BE2C (cell line): ENCODE data around the gene DOCK9.

Experiments used
- DNase-seq: peaks from one replicate; pipeline ENCODE4 v3.0.0-alpha.2; 2020
- H3K27me3 ChIP-seq: fragments of 250-450 bp; sonication (Bioruptor Pico); 2 replicates; pipeline ENCODE4 v1.5.1; 2020; ENCODE audit warnings: mild to moderate bottlenecking
- H3K36me3 ChIP-seq: fragments of 250-450 bp; sonication (Bioruptor Pico); 2 replicates; pipeline ENCODE4 v1.5.1; 2020; ENCODE audit warnings: mild to moderate bottlenecking
- H3K4me1 ChIP-seq: fragments of 250-450 bp; sonication (Bioruptor Pico); 2 replicates; pipeline ENCODE4 v1.5.1; 2020
- H3K4me3 ChIP-seq: 2 replicates; pipeline ENCODE4 v1.5.1; 2011; ENCODE audit warnings: low read depth, low read length
- H3K9me3 ChIP-seq: fragments of 250-450 bp; sonication (Bioruptor Pico); 2 replicates; pipeline ENCODE4 v1.5.1; 2020
- CTCF ChIP-seq: IDR thresholded peaks from 2 replicates; pipeline ENCODE4 v1.5.1; 2012; ENCODE audit warnings: mild to moderate bottlenecking, low read depth, low read length

Gene DOCK9

GRCh38 chr13:98875146-98875729 is 102.6 kb downstream of the DOCK9 start:
- TF ChIP-seq CTCF = no peak
- DNase-seq = no peak
- Histone ChIP-seq H3K9me3 (no peaks in the 10 kb centered on the region), H3K4me1 (no peaks in the 10 kb centered on the region), H3K4me3 (no peak overlapping the region), H3K36me3 (no peaks in the 10 kb centered on the region), H3K27me3 (no peaks in the 10 kb centered on the region)

GRCh38 chr13:98874029-98874397 is 103.9 kb downstream of the DOCK9 start:
- Histone ChIP-seq H3K4me1 (no peaks in the 10 kb centered on the region), H3K9me3 (no peaks in the 10 kb centered on the region), H3K4me3 (no peak overlapping the region), H3K27me3 (no peaks in the 10 kb centered on the region), H3K36me3 (no peaks in the 10 kb centered on the region)
- TF ChIP-seq CTCF = no peak
- no peak for DNase-seq

DNA sequence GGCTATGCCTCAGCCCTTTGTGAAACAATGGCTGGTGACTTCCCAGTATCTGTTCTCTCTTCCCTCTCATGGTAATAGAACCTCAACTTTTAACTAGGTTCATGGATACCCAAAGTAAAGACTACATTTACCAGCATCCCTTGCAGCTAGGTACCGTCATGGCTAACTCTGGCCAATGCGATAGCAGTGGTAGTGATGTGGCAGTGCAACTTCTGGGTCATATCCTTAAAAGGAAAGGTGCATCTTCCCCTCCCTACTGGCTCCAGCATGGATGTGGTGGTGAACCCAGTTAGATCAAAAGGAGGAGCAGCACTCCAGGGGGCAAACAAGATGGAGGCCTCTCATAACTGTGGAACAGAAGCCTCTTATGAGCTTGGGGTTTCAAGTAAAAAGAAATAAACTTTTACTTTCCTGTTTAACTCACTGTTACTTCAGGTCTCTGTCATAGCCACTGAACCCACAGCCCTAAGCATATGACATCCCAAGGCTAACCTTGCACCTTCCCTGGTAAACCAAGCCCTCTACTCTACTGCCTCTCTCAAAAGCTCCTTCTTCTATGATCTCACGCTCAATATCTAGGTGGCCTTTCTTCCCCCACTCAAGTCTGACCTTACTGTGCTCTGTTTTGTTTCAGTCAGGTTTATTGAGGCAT is 104.4 kb downstream of the DOCK9 start:
- no peaks in the 10 kb centered on the region for H3K4me1 ChIP-seq
- DNase-seq = no peak
- no peaks in the 10 kb centered on the region for H3K27me3 ChIP-seq
- no peaks in the 10 kb centered on the region for H3K9me3 ChIP-seq
- no peaks in the 10 kb centered on the region for H3K36me3 ChIP-seq
- no peak overlapping the region for H3K4me3 ChIP-seq
- TF ChIP-seq CTCF = no peak

GRCh38 chr13:98871727-98872126 is 106.1 kb downstream of the DOCK9 start:
- TF ChIP-seq CTCF = no peak
- no peaks in the 10 kb centered on the region for H3K4me1 ChIP-seq

DNA sequence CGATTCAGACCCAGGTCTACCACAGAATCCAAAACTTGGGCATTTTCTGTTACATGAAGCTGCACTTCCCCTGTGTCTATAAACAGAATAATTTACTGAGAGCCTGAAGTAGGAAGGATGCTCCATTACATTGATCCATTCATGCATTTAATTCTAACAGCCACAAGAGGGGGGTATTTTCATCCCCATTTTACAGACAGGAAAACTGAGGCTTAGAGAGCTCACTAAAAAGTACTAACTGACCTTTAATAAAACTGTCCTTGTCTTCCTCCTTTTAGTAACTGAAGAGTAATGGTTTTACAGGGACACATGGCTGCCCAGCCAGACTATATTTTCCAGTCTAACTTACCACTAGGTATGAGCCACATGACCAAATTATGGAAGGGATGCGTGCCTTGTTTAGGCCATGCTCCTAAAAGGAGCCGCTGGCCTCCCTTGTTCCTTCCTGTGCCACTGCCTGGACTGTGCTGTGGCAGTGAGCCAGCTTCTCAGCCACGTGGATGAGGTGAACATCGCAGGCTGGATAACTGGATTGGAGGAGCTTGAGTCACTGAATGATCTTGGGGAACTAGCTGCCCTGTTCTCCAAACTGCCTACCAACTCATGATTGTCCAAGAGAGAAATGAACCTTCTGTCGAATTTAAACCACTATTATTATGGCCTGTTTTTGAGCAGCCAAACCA is 108.3 kb downstream of the DOCK9 start:
- Histone ChIP-seq H3K4me1 (no peaks in the 10 kb centered on the region), H3K9me3 (no peaks in the 10 kb centered on the region), H3K27me3 (no peaks in the 10 kb centered on the region), H3K36me3 (no peaks in the 10 kb centered on the region), H3K4me3 (no peak overlapping the region)
- peak; percentile 29 for DNase-seq
- no peak for TF ChIP-seq CTCF

More at GRCh38 chr13:98871727-98872126, 106.1 kb downstream of the DOCK9 start:
- Histone ChIP-seq H3K27me3 (no peaks in the 10 kb centered on the region), H3K4me3 (no peak overlapping the region), H3K9me3 (no peaks in the 10 kb centered on the region), H3K36me3 (no peaks in the 10 kb centered on the region)
- no peak for DNase-seq

- Histone ChIP-seq H3K9me3 (no peaks in the 10 kb centered on the region), H3K36me3 (no peaks in the 10 kb centered on the region), H3K27me3 (no peaks in the 10 kb centered on the region), H3K4me3 (no peak overlapping the region), H3K4me1 (no peaks in the 10 kb centered on the region)
- TF ChIP-seq CTCF = no peak
- DNase-seq = no peak
Measured at GRCh38 chr13:98868932-98869331, 108.9 kb downstream of the DOCK9 start.
